GM06990 (cell line): Measurements from ENCODE around the gene MET.

ENCODE experiments used
- DNase-seq: peaks from one replicate; pipeline ENCODE4 v3.0.0-alpha.2; 2011; ENCODE audit not compliant: insufficient read length; ENCODE audit errors: extremely low read depth
- H3K27me3 ChIP-seq: replicated peaks from 2 replicates; pipeline ENCODE4 v1.6.0; 2011; ENCODE audit warnings: low read length; ENCODE audit not compliant: control insufficient read depth, insufficient read depth
- H3K36me3 ChIP-seq: 2 replicates; pipeline ENCODE4 v1.5.1; 2011; ENCODE audit warnings: low read length; ENCODE audit not compliant: control insufficient read depth, insufficient read depth
- H3K4me3 ChIP-seq: replicated peaks from 2 replicates; pipeline ENCODE4 v1.5.1; 2011; ENCODE audit warnings: low read depth, mild to moderate bottlenecking, control low read depth, low read length
- CTCF ChIP-seq: IDR thresholded peaks from 2 replicates; pipeline ENCODE4 v1.5.1; 2011; ENCODE audit warnings: low read length, control low read depth, mild to moderate bottlenecking, inconsistent platforms; ENCODE audit not compliant: insufficient read depth, poor library complexity, severe bottlenecking

MET gene

GRCh38 chr7:116726149-116726548 is 54.2 kb downstream of the MET start:
- Histone ChIP-seq H3K4me3 (no peak overlapping the region), H3K27me3 (no peaks in the 10 kb centered on the region), H3K36me3 (no peaks in the 10 kb centered on the region)
- DNase-seq, result no peak
- TF ChIP-seq CTCF, result no peak

GRCh38 chr7:116726713-116727431 is 54.9 kb downstream of the MET start:
- no peaks in the 10 kb centered on the region for H3K36me3 ChIP-seq
- no peak for DNase-seq
- no peaks in the 10 kb centered on the region for H3K27me3 ChIP-seq
- TF ChIP-seq CTCF, result no peak
- H3K4me3 ChIP-seq, result no peak overlapping the region

GRCh38 chr7:116727432-116728009 is 55.5 kb downstream of the MET start:
- no peak for TF ChIP-seq CTCF
- no peak for DNase-seq
- Histone ChIP-seq H3K4me3 (no peak overlapping the region), H3K27me3 (no peaks in the 10 kb centered on the region), H3K36me3 (no peaks in the 10 kb centered on the region)

- DNase-seq, result no peak
- TF ChIP-seq CTCF, result no peak
- Histone ChIP-seq H3K36me3 (no peaks in the 10 kb centered on the region), H3K27me3 (no peaks in the 10 kb centered on the region), H3K4me3 (no peak overlapping the region)
Observed at GRCh38 chr7:116728413-116728812, 56.4 kb downstream of the MET start.

GRCh38 chr7:116730097-116731022 is 58.4 kb downstream of the MET start:
- Histone ChIP-seq H3K36me3 (no peaks in the 10 kb centered on the region), H3K27me3 (no peaks in the 10 kb centered on the region), H3K4me3 (no peak overlapping the region)
- no peak for DNase-seq
- TF ChIP-seq CTCF, result no peak
